HepG2 (cell line): Measurements from ENCODE around the gene BBOF1. TPM values are rescaled to one million over a fixed set of nuclear protein-coding genes. Genes with fewer than 3 reads are reported as not detected.

Experiments used
- AGO1 ChIP-seq: fragments of 200-400 bp; formaldehyde crosslinking; IDR thresholded peaks from 2 replicates; pipeline ENCODE4 v1.6.1; 2017; ENCODE audit warnings: mild to moderate bottlenecking, low read depth, low read length, moderate library complexity; ENCODE audit not compliant: poor library complexity, severe bottlenecking
- CBFB ChIP-seq: sonication (generic); formaldehyde crosslinking; IDR thresholded peaks from 2 replicates; pipeline ENCODE4 v1.4.0; 2020; ENCODE audit warnings: missing genetic modification reagents
- ETV6 ChIP-seq: sonication (generic); formaldehyde crosslinking; conservative IDR thresholded peaks from 2 replicates; pipeline ENCODE4 v1.4.0; 2020; ENCODE audit warnings: missing genetic modification reagents
- FIP1L1 ChIP-seq: fragments of 200-400 bp; formaldehyde crosslinking; IDR thresholded peaks from 2 replicates; pipeline ENCODE4 v1.6.1; 2018; ENCODE audit warnings: low read depth, mild to moderate bottlenecking, low read length, moderate library complexity, borderline replicate concordance; ENCODE audit not compliant: insufficient read depth
- KLF11 ChIP-seq: IDR thresholded peaks from 2 replicates; pipeline ENCODE4 v1.6.1; 2016; ENCODE audit warnings: missing compliant biosample characterization
- KLF9 ChIP-seq: IDR thresholded peaks from 2 replicates; pipeline ENCODE4 v1.6.1; 2016; ENCODE audit warnings: low read depth
- MIER2 ChIP-seq: IDR thresholded peaks from 2 replicates; pipeline ENCODE4 v1.6.1; 2016; ENCODE audit warnings: missing biosample characterization, missing genetic modification reagents
- PHF20 ChIP-seq: sonication (generic); formaldehyde crosslinking; IDR thresholded peaks from 2 replicates; pipeline ENCODE4 v1.5.0; 2020; ENCODE audit warnings: mild to moderate bottlenecking, missing genetic modification reagents
- SMYD3 ChIP-seq: sonication (generic); formaldehyde crosslinking; IDR thresholded peaks from 2 replicates; pipeline ENCODE4 v1.8.1; 2023; ENCODE audit warnings: mild to moderate bottlenecking, missing genetic modification reagents
- SOX13 ChIP-seq, 3 experiments: fragments of 450-650 bp in 1 of 3; sonication (generic) in 1 of 3; formaldehyde crosslinking in 1 of 3; IDR thresholded peaks in 2 of 3; conservative IDR thresholded peaks in 1 of 3; 2 replicates each; pipeline versions ENCODE4 v1.5.0 to v1.6.1; 2016 to 2020; ENCODE audit warnings: antibody characterized with exemption in 1 of 3, mild to moderate bottlenecking in 1 of 3, missing compliant biosample characterization in 1 of 3, missing genetic modification reagents in 1 of 3, moderate library complexity in 1 of 3
- ZBTB10 ChIP-seq: sonication (generic); formaldehyde crosslinking; IDR thresholded peaks from 2 replicates; pipeline ENCODE4 v1.4.0; 2020; ENCODE audit warnings: missing genetic modification reagents, borderline replicate concordance
- ZNF30 ChIP-seq: sonication (generic); formaldehyde crosslinking; IDR thresholded peaks from 2 replicates; pipeline ENCODE4 v1.5.0; 2020; ENCODE audit warnings: mild to moderate bottlenecking, missing genetic modification reagents
- ZNF570 ChIP-seq: sonication (generic); formaldehyde crosslinking; IDR thresholded peaks from 2 replicates; pipeline ENCODE4 v1.4.0; 2020; ENCODE audit warnings: mild to moderate bottlenecking, missing genetic modification reagents, borderline replicate concordance
- ZNF607 ChIP-seq: sonication (generic); formaldehyde crosslinking; IDR thresholded peaks from 2 replicates; pipeline ENCODE4 v1.5.1; 2020; ENCODE audit warnings: missing genetic modification reagents, mild to moderate bottlenecking, borderline replicate concordance
- ZNF747 ChIP-seq: sonication (generic); formaldehyde crosslinking; IDR thresholded peaks from 2 replicates; pipeline ENCODE4 v1.8.1; 2023; ENCODE audit warnings: missing genetic modification reagents, mild to moderate bottlenecking, borderline replicate concordance
- ZNF883 ChIP-seq: sonication (generic); formaldehyde crosslinking; IDR thresholded peaks from 2 replicates; pipeline ENCODE4 v1.5.1; 2020; ENCODE audit warnings: mild to moderate bottlenecking, missing genetic modification reagents; ENCODE audit errors: not compliant biosample characterization
- polyA plus RNA-seq, 8 experiments: library from polyadenylated mRNA; depleted of rRNA in 3 of 8; stranded (reverse) in 7 of 8; unstranded in 1 of 8; fragments of >200 nt; fragmentation: Illumina TruSeq in 4 of 8; extraction: Trizol in 4 of 8; gene quantifications; 2 replicates each; pipeline versions ENCODE4 v1.2.1 to v1.2.3, GENCODE V29; 2011 to 2016; ENCODE audit warnings: low read depth in 4 of 8, missing spikeins in 1 of 8, mixed read lengths in 1 of 8; ENCODE audit not compliant: insufficient read depth in 1 of 8
- total RNA-seq, 5 experiments: library from RNA; depleted of rRNA; stranded (reverse); fragments of >200 nt; fragmentation: Illumina TruSeq; extraction: Trizol; gene quantifications; 2 replicates each; pipeline ENCODE4 v1.2.3, GENCODE V29; 2016; ENCODE audit warnings: low read depth in 1 of 5
- TF ChIP-seq, protein P1 (sequence below): sonication (generic); formaldehyde crosslinking; IDR thresholded peaks from 2 replicates; pipeline ENCODE4 v1.8.0; 2022; ENCODE audit warnings: mild to moderate bottlenecking, missing genetic modification reagents, borderline replicate concordance
- TF ChIP-seq, protein P2 (sequence below): sonication (generic); formaldehyde crosslinking; IDR thresholded peaks from 2 replicates; pipeline ENCODE4 v1.5.0; 2020; ENCODE audit warnings: missing genetic modification reagents
- TF ChIP-seq, protein P3 (sequence below): sonication (generic); formaldehyde crosslinking; IDR thresholded peaks from 2 replicates; pipeline ENCODE4 v1.5.1; 2020; ENCODE audit warnings: mild to moderate bottlenecking, missing genetic modification reagents, moderate library complexity
- TF ChIP-seq, protein P4 (sequence below): sonication (generic); formaldehyde crosslinking; IDR thresholded peaks from 2 replicates; pipeline ENCODE4 v1.9.0; 2021; ENCODE audit warnings: missing genetic modification reagents, mild to moderate bottlenecking, borderline replicate concordance

Gene BBOF1
- total and polyA plus RNA-seq, 2 of the 13 experiments (the other 11 are each of a cell fraction or from before 2014, with no cell fraction given): 1.6 to 2.3 TPM

GRCh38 chr14:74084277-74085046 is 65.3 kb downstream of the BBOF1 start, which contains the start of the genes ALDH6A1 and LIN52 (continued):
- TF ChIP-seq, protein P1, sequence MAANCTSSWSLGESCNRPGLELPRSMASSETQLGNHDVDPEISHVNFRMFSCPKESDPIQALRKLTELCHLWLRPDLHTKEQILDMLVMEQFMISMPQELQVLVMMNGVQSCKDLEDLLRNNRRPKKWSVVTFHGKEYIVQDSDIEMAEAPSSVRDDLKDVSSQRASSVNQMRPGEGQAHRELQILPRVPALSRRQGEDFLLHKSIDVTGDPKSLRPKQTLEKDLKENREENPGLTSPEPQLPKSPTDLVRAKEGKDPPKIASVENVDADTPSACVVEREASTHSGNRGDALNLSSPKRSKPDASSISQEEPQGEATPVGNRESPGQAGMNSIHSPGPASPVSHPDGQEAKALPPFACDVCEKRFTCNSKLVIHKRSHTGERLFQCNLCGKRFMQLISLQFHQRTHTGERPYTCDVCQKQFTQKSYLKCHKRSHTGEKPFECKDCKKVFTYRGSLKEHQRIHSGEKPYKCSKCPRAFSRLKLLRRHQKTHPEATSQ (CRISPR knock-in tag): no peak
- TF ChIP-seq KLF11 (CRISPR knock-in tag) (peak; percentile 61; the same call in 1 of the 2 replicates), ZNF747 (CRISPR knock-in tag) (no peak), SOX13 (IDR thresholded peaks at IDR 0.05) (no peak), SOX13 (CRISPR knock-in tag; conservative IDR thresholded peaks at IDR 0.05 in 1 of 2, IDR thresholded peaks at IDR 0.05 in 1 of 2) (peak in 1 of 2 experiments; percentile 14; a peak in 1 of 4 replicates), PHF20 (peak; percentile 90), ZNF30 (CRISPR knock-in tag) (no peak), ZNF883 (CRISPR knock-in tag) (no peak), SMYD3 (no peak), ETV6 (CRISPR knock-in tag) (0 out of 2 replicates have a peak, but pooled peaks have one; percentile 29), AGO1 (no peak), CBFB (CRISPR knock-in tag) (no peak; the same call in 1 of the 2 replicates), MIER2 (CRISPR knock-in tag) (no peak), ZNF570 (CRISPR knock-in tag) (no peak), ZBTB10 (CRISPR knock-in tag) (no peak), KLF9 (no peak), ZNF607 (CRISPR knock-in tag) (0 out of 2 replicates have a peak, but pooled peaks have one; percentile 78), FIP1L1 (no peak)
- TF ChIP-seq, protein P2, sequence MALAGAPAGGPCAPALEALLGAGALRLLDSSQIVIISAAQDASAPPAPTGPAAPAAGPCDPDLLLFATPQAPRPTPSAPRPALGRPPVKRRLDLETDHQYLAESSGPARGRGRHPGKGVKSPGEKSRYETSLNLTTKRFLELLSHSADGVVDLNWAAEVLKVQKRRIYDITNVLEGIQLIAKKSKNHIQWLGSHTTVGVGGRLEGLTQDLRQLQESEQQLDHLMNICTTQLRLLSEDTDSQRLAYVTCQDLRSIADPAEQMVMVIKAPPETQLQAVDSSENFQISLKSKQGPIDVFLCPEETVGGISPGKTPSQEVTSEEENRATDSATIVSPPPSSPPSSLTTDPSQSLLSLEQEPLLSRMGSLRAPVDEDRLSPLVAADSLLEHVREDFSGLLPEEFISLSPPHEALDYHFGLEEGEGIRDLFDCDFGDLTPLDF (CRISPR knock-in tag): peak; percentile 98
- TF ChIP-seq, protein P3, sequence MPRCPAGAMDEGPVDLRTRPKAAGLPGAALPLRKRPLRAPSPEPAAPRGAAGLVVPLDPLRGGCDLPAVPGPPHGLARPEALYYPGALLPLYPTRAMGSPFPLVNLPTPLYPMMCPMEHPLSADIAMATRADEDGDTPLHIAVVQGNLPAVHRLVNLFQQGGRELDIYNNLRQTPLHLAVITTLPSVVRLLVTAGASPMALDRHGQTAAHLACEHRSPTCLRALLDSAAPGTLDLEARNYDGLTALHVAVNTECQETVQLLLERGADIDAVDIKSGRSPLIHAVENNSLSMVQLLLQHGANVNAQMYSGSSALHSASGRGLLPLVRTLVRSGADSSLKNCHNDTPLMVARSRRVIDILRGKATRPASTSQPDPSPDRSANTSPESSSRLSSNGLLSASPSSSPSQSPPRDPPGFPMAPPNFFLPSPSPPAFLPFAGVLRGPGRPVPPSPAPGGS (CRISPR knock-in tag): no peak
- TF ChIP-seq, protein P4, sequence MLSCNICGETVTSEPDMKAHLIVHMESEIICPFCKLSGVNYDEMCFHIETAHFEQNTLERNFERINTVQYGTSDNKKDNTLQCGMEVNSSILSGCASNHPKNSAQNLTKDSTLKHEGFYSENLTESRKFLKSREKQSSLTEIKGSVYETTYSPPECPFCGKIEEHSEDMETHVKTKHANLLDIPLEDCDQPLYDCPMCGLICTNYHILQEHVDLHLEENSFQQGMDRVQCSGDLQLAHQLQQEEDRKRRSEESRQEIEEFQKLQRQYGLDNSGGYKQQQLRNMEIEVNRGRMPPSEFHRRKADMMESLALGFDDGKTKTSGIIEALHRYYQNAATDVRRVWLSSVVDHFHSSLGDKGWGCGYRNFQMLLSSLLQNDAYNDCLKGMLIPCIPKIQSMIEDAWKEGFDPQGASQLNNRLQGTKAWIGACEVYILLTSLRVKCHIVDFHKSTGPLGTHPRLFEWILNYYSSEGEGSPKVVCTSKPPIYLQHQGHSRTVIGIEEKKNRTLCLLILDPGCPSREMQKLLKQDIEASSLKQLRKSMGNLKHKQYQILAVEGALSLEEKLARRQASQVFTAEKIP: no peak
